ENCODE measurements around the gene RPL27A. TPM values are rescaled to one million over a fixed set of nuclear protein-coding genes. Genes with fewer than 3 reads are reported as not detected.

The RPL27A gene
- total RNA-seq, 1 donor from 2014 or later = 920 TPM

DNA sequence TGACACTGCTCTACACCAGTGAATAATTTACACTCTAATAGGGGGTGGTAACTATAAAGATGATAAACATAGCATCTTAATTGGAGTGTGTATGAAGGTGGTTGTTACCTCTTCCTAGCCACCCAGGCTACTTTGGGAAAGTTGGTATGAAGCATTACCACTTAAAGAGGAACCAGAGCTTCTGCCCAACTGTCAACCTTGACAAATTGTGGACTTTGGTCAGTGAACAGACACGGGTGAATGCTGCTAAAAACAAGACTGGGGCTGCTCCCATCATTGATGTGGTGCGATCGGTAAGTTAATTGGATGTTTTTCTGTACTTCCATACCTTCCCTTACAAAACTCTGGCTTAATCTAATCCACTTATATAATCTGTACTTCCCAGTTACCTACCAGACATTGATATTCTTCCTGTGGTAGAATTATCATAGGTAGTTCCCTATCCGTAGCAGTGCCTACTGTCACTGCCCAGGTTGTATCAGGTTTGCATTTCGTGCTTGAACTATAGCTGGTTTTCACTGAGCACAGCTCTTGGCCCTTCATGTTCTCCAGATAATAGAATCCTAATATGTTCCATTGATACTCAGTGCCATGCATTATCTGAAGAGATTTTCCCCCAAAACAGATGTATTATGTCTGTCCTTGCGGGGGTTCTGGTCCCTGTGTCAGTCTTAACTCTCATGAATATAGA, 2.2 kb downstream of the RPL27A start:
- Histone ChIP-seq H3K36me3 (peaks cover 41% of the 10 kb centered on the region), H3K4me3 (no peak overlapping the region), H3K9me3 (no peaks in the 10 kb centered on the region), H3K27me3 (ENCODE audit: low read depth) (no peaks in the 10 kb centered on the region), H3K27ac (no peak overlapping the region), H3K4me1 (peaks cover 45% of the 10 kb centered on the region)
- ATAC-seq (no peak), DNase-seq (no peak)
- intact Hi-C loops (cut with DNase I) = no loop called here
- TF ChIP-seq, protein P1, sequence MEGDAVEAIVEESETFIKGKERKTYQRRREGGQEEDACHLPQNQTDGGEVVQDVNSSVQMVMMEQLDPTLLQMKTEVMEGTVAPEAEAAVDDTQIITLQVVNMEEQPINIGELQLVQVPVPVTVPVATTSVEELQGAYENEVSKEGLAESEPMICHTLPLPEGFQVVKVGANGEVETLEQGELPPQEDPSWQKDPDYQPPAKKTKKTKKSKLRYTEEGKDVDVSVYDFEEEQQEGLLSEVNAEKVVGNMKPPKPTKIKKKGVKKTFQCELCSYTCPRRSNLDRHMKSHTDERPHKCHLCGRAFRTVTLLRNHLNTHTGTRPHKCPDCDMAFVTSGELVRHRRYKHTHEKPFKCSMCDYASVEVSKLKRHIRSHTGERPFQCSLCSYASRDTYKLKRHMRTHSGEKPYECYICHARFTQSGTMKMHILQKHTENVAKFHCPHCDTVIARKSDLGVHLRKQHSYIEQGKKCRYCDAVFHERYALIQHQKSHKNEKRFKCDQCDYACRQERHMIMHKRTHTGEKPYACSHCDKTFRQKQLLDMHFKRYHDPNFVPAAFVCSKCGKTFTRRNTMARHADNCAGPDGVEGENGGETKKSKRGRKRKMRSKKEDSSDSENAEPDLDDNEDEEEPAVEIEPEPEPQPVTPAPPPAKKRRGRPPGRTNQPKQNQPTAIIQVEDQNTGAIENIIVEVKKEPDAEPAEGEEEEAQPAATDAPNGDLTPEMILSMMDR (IDR thresholded peaks at IDR 0.05) = no peak

DNA sequence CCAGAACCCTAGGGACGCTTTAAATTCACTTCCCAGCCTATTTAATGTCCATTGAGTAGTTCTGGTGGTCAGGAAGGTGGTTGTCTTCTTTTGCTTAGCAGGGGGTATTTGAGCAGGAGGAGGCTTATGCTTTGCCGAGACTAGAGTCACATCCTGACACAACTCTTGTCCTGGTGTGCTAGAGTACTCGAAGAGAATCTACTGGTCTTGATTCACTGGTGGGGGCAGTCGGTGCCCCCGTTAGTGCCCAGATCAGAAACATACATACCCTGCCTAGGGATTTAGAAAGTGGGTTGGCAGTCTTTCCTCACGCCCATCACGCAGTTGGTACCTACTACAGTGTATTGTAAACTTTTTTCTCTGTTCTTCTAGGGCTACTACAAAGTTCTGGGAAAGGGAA, 2.7 kb downstream of the RPL27A start:
- Histone ChIP-seq H3K27me3 (ENCODE audit: low read depth) (no peaks in the 10 kb centered on the region), H3K27ac (no peak overlapping the region), H3K4me3 (no peak overlapping the region), H3K9me3 (no peaks in the 10 kb centered on the region), H3K36me3 (peaks cover 41% of the 10 kb centered on the region), H3K4me1 (peaks cover 45% of the 10 kb centered on the region)
- no peak for DNase-seq
- TF ChIP-seq, protein P1 (IDR thresholded peaks at IDR 0.05) = no peak
- intact Hi-C loops (cut with DNase I) = no loop called here
- ATAC-seq = no peak

DNA sequence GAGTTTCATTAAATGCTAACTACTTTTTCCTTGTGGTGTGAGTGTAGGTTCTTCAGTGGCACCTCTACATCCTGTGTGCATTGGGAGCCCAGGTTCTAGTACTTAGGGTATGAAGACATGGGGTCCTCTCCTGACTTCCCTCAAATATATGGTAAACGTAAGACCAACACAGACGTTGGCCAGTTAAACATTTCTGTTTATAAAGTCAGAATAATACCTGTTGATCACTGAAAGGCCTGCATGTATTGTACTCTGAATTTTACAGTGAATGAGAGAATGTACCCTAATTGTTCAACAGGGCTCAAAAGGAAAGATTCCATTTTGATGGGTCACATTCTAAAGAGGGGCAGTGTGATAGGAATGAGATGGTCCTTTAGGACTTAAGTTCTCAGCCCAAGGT, 3.2 kb downstream of the RPL27A start:
- Histone ChIP-seq H3K36me3 (peaks cover 41% of the 10 kb centered on the region), H3K27ac (no peak overlapping the region), H3K9me3 (no peaks in the 10 kb centered on the region), H3K27me3 (ENCODE audit: low read depth) (no peaks in the 10 kb centered on the region), H3K4me3 (no peak overlapping the region), H3K4me1 (peaks cover 45% of the 10 kb centered on the region)
- TF ChIP-seq, protein P1 (IDR thresholded peaks at IDR 0.05) = no peak
- ATAC-seq (no peak), DNase-seq (no peak)
- intact Hi-C loops (cut with DNase I) = no loop called here

DNA sequence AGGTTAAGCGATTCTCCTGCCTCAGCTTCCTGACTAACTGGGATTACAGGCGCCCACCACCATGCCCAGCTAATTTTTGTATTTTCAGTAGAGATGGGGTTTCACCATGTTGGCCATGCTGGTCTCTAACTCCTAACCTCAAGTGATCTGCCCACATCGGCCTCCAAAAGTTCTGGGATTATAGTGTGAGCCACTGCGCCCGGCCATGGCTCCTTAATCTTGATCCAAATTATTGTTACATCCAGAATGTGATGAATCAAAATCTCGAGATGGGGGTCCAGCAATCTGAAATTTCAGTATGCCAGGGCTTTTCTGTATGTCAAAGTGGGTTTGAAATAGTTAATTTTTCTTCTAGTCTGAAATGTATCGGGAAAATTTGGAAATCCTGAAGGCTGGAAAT, 3.7 kb downstream of the RPL27A start:
- intact Hi-C loops (cut with DNase I) = no loop called here
- H3K27ac ChIP-seq = no peak overlapping the region
- DNase-seq = no peak
- peaks cover 44% of the 10 kb centered on the region for H3K4me1 ChIP-seq
- no peaks in the 10 kb centered on the region for H3K9me3 ChIP-seq
- H3K4me3 ChIP-seq = no peak overlapping the region
- no peaks in the 10 kb centered on the region for H3K27me3 ChIP-seq (ENCODE audit: low read depth)
- TF ChIP-seq, protein P1 (IDR thresholded peaks at IDR 0.05) = no peak
- peaks cover 42% of the 10 kb centered on the region for H3K36me3 ChIP-seq
- no peak for ATAC-seq

DNA sequence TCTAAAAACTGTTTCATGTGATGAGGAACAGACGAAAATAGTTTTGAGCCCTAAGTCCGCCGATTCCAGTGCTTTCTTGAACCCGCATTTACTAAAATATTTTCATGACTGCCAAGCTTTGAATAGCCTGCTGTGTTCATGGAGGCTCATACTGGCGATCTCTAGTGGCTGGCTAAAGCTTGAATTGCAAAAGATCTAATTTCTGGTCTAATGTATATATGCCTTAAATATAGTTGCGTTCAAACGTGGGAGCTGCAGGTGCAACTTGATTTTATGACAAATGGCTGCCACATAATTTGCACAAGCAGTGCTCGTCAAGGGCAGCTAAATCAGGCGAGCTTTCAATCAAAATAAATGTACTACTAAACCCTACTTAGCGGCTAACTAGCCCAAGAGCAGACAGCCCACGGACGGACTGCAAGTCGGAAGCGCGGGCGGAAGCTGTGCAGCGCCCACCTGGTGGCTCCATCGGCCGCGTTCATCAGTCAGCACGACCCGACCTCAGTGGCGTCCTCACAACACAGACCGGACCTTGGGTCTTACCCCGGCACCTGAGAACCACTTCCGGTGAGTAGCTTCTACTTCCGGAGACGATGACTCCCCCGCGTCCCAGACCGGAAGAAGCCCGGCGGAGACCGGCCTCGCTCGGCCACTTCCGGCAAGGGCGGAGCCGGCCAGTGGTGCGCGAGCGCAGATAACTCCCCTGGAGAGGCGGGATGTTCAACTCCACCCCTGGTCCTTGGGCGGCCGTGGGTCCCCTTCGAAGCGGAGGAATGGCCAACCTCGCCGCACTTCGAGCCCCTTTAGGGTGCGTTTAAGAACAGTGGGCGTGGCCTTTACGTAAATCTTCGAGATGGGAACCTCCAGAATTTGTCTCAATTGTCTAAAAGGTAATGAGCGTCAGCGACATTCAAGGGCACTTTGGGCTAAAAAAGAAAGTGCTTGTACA, 6.1 kb downstream of the RPL27A start:
- intact Hi-C loops (cut with DNase I) = no loop called here
- Histone ChIP-seq H3K27me3 (ENCODE audit: low read depth) (no peaks in the 10 kb centered on the region), H3K9me3 (no peaks in the 10 kb centered on the region), H3K27ac (peak overlapping the region; percentile 83), H3K4me3 (peak overlapping the region; percentile 63), H3K4me1 (peaks cover 33% of the 10 kb centered on the region), H3K36me3 (peaks cover 64% of the 10 kb centered on the region)
- peak; percentile 98 for ATAC-seq
- peak; percentile 95 for DNase-seq
- TF ChIP-seq, protein P1 (IDR thresholded peaks at IDR 0.05) = no peak

Data from lower lobe of right lung (tissue), 2 donors.